ENCODE results near the gene AUTS2.

DNA sequence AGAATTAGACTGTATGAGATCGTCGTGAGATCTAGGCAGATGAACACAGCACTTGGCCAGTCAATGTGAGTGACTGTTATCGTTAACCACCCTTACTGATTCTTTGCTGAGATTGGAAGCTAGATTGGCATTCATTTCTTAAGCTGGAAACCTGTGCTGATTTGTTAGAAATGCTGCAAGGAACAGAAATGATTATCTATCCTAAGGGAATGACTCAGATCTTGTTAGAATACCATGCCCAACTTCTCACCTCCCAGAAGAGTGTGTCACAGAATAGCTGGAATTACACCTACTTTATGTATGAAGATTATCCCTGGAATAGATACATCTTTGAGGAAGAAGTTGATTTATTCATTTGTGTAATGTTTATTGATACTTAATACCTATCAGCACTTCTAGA lies 275.2 kb downstream of the AUTS2 start:
- TF ChIP-seq, protein P1, sequence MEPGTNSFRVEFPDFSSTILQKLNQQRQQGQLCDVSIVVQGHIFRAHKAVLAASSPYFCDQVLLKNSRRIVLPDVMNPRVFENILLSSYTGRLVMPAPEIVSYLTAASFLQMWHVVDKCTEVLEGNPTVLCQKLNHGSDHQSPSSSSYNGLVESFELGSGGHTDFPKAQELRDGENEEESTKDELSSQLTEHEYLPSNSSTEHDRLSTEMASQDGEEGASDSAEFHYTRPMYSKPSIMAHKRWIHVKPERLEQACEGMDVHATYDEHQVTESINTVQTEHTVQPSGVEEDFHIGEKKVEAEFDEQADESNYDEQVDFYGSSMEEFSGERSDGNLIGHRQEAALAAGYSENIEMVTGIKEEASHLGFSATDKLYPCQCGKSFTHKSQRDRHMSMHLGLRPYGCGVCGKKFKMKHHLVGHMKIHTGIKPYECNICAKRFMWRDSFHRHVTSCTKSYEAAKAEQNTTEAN (CRISPR knock-in tag; IDR thresholded peaks at IDR 0.05): no peak
- TF ChIP-seq ZNF143 (CRISPR knock-in tag; IDR thresholded peaks at IDR 0.05) (no peak), POLR2AphosphoS5 (IDR thresholded peaks at IDR 0.05; ENCODE audit: control insufficient read depth, insufficient read depth, low read depth, low read length) (no peak)
- TF ChIP-seq, protein P2, sequence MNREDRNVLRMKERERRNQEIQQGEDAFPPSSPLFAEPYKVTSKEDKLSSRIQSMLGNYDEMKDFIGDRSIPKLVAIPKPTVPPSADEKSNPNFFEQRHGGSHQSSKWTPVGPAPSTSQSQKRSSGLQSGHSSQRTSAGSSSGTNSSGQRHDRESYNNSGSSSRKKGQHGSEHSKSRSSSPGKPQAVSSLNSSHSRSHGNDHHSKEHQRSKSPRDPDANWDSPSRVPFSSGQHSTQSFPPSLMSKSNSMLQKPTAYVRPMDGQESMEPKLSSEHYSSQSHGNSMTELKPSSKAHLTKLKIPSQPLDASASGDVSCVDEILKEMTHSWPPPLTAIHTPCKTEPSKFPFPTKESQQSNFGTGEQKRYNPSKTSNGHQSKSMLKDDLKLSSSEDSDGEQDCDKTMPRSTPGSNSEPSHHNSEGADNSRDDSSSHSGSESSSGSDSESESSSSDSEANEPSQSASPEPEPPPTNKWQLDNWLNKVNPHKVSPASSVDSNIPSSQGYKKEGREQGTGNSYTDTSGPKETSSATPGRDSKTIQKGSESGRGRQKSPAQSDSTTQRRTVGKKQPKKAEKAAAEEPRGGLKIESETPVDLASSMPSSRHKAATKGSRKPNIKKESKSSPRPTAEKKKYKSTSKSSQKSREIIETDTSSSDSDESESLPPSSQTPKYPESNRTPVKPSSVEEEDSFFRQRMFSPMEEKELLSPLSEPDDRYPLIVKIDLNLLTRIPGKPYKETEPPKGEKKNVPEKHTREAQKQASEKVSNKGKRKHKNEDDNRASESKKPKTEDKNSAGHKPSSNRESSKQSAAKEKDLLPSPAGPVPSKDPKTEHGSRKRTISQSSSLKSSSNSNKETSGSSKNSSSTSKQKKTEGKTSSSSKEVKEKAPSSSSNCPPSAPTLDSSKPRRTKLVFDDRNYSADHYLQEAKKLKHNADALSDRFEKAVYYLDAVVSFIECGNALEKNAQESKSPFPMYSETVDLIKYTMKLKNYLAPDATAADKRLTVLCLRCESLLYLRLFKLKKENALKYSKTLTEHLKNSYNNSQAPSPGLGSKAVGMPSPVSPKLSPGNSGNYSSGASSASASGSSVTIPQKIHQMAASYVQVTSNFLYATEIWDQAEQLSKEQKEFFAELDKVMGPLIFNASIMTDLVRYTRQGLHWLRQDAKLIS (CRISPR knock-in tag; IDR thresholded peaks at IDR 0.05): no peak
